HG02973 (cell line): ENCODE results near the gene ZNF514.
"Not testable (repeated sequence)": the region's sequence is repeated elsewhere in the genome, so short reads cannot be mapped to it uniquely, and the experiment has no call there.

Experiments
- ATAC-seq: cut with Tn5 transposase; IDR thresholded peaks from one replicate; pipeline ENCODE4 v1.9.1; 2021; ENCODE audit warnings: moderate library complexity; ENCODE audit not compliant: unreplicated experiment

ZNF514 gene

GRCh38 chr2:95159690-95160449 is at the start of gene ZNF514:
Gene ZNF514 (minus strand): TSS chr2:95159848. CDS start chr2:95153253, 6,595 bp downstream.
- ATAC-seq = peak; percentile 86

- no peak for ATAC-seq
Observed at GRCh38 chr2:95208106-95208505, 48.5 kb upstream of the ZNF514 start.

- ATAC-seq = peak; percentile 94
Observed at GRCh38 chr2:95207111-95207961, 47.7 kb upstream of the ZNF514 start, which contains the start of gene ZNF892. Gene ZNF892 (plus strand): TSS chr2:95207521. CDS start chr2:95207816, 295 bp downstream.

GRCh38 chr2:95206096-95206495 is 46.4 kb upstream of the ZNF514 start:
- ATAC-seq = no peak

GRCh38 chr2:95204396-95204795 is 44.7 kb upstream of the ZNF514 start:
- ATAC-seq = no peak

- no peak for ATAC-seq
Observed at GRCh38 chr2:95203911-95204310, 44.3 kb upstream of the ZNF514 start.

- not testable (repeated sequence) for ATAC-seq
Observed at GRCh38 chr2:95192956-95193355, 33.3 kb upstream of the ZNF514 start.

- no peak for ATAC-seq
Observed at GRCh38 chr2:95185973-95186372, 26.3 kb upstream of the ZNF514 start.

- ATAC-seq = no peak
Observed at GRCh38 chr2:95185197-95185596, 25.5 kb upstream of the ZNF514 start.

GRCh38 chr2:95181774-95182173 is 22.1 kb upstream of the ZNF514 start:
- no peak for ATAC-seq

- no peak for ATAC-seq
Observed at GRCh38 chr2:95179451-95179850, 19.8 kb upstream of the ZNF514 start.

GRCh38 chr2:95174031-95174542 is 14.4 kb upstream of the ZNF514 start:
- ATAC-seq = no peak

- no peak for ATAC-seq
Observed at GRCh38 chr2:95171902-95172301, 12.3 kb upstream of the ZNF514 start.

- ATAC-seq = peak; percentile 12
Observed at GRCh38 chr2:95166065-95166763, 6.6 kb upstream of the ZNF514 start.

- peak; percentile 83 for ATAC-seq
Observed at GRCh38 chr2:95165371-95166064, 5.9 kb upstream of the ZNF514 start, which contains the start of gene ZNF2. Gene ZNF2 (plus strand): TSS chr2:95165809. CDS start chr2:95176227, 10,418 bp downstream.

GRCh38 chr2:95165030-95165370 is 5.4 kb upstream of the ZNF514 start:
- peak; percentile 1 for ATAC-seq

- peak; percentile 48 for ATAC-seq
Observed at GRCh38 chr2:95158891-95159619, 593 bp downstream of the ZNF514 start.

GRCh38 chr2:95158441-95158840 is 1.2 kb downstream of the ZNF514 start:
- ATAC-seq = no peak

GRCh38 chr2:95149397-95149984 is 10.2 kb downstream of the ZNF514 start:
- ATAC-seq = no peak
